B cell (primary cell): Measurements from ENCODE around the gene WNT9A.

Experiments used
- CTCF ChIP-seq: fragments of 200-600 bp; IDR thresholded peaks from one replicate; pipeline ENCODE4 v1.8.0; 2022; ENCODE audit warnings: antibody characterized with exemption, mild to moderate bottlenecking
- EZH2 ChIP-seq: IDR thresholded peaks from 2 replicates; pipeline ENCODE4 v1.6.1; 2012; ENCODE audit warnings: borderline replicate concordance, low read depth, mild to moderate bottlenecking, moderate library complexity, low read length; ENCODE audit not compliant: insufficient read depth, poor library complexity, severe bottlenecking

GRCh38 chr1:227911376-227911775 lies 36.4 kb downstream of the WNT9A start:
- TF ChIP-seq CTCF, result no peak
- TF ChIP-seq EZH2, result no peak
